B cell (primary cell): ENCODE results near the gene FBN2. TPM values are rescaled to one million over a fixed set of nuclear protein-coding genes. Genes with fewer than 3 reads are reported as not detected.

ENCODE experiments used
- ATAC-seq: fragments of 200-7000 bp; cut with Tn5 transposase; one replicate; pipeline ENCODE4 v1.10.0; 2021; ENCODE audit warnings: low read depth, mild to moderate bottlenecking, moderate number of reproducible peaks, moderate library complexity
- CTCF ChIA-PET: fragments of 350-600 bp; sonication (Branson Sonifier 250); formaldehyde crosslinking; loops from one replicate; lab custom pipeline; 2021; ENCODE audit warnings: antibody characterized with exemption, inconsistent platforms; lab: Charles Lee
- POLR2A ChIA-PET: fragments of 350-600 bp; sonication (Branson Sonifier 250); formaldehyde crosslinking; loops from one replicate; lab custom pipeline; 2021; ENCODE audit warnings: antibody characterized with exemption; lab: Charles Lee
- DNase-seq: peaks from one replicate; pipeline ENCODE4 v3.0.0; 2013
- H2AFZ ChIP-seq: 2 replicates; pipeline ENCODE4 v1.6.1; 2012; ENCODE audit warnings: mild to moderate bottlenecking, low read depth, low read length; ENCODE audit not compliant: insufficient read depth, poor library complexity, severe bottlenecking
- H3K27ac ChIP-seq, 2 donors: 1 replicate in 1 of 2; 2 replicates in 1 of 2; pipeline ENCODE4 v1.5.1; 2012 to 2013; ENCODE audit warnings: low read length in 2 of 2, mild to moderate bottlenecking in 2 of 2, moderate library complexity in 1 of 2
- H3K27me3 ChIP-seq, 4 experiments: fragments of 200-600 bp in 1 of 4; sonication (generic) in 1 of 4; replicated peaks in 1 of 4; 1 replicate in 2 of 4; 2 replicates in 2 of 4; pipeline versions ENCODE4 v1.6.1 to v1.7.0; 2013 to 2016; ENCODE audit warnings: low read length in 3 of 4, mild to moderate bottlenecking in 2 of 4, mixed read lengths in 1 of 4, moderate library complexity in 1 of 4; ENCODE audit not compliant: insufficient read depth in 4 of 4, control insufficient read depth in 3 of 4; ENCODE audit errors: control extremely low read depth in 1 of 4
- H3K36me3 ChIP-seq, 2 experiments: replicated peaks in 1 of 2; 1 replicate in 1 of 2; 2 replicates in 1 of 2; pipeline versions ENCODE4 v1.6.1 to v1.7.1; 2013; ENCODE audit warnings: low read length in 1 of 2; ENCODE audit not compliant: insufficient read depth in 2 of 2, control insufficient read depth in 1 of 2; ENCODE audit errors: control extremely low read depth in 1 of 2, extremely low read depth in 1 of 2
- H3K4me1 ChIP-seq, 2 donors: fragments of 200-600 bp in 1 of 2; sonication (generic) in 1 of 2; 1 replicate in 1 of 2; 2 replicates in 1 of 2; pipeline versions ENCODE4 v1.5.1 to v1.6.1; 2013 to 2017; ENCODE audit warnings: low read length in 2 of 2; ENCODE audit not compliant: control insufficient read depth in 2 of 2, insufficient read depth in 2 of 2
- H3K4me2 ChIP-seq: replicated peaks from 2 replicates; pipeline ENCODE3; 2012; ENCODE audit warnings: mild to moderate bottlenecking, low read depth, low read length; ENCODE audit not compliant: poor library complexity, severe bottlenecking
- H3K4me3 ChIP-seq, 5 experiments: fragments of 200-600 bp in 1 of 5; sonication (generic) in 1 of 5; 1 replicate in 3 of 5; 2 replicates in 2 of 5; pipeline versions ENCODE4 v1.5.1 to v1.7.0; 2011 to 2016; ENCODE audit warnings: low read length in 4 of 5, mild to moderate bottlenecking in 4 of 5, low read depth in 2 of 5, control low read depth in 1 of 5, moderate library complexity in 1 of 5; ENCODE audit not compliant: insufficient read depth in 1 of 5; ENCODE audit errors: control extremely low read depth in 1 of 5, extremely low read depth in 1 of 5
- H3K79me2 ChIP-seq: fragments of 200-600 bp; sonication (generic); one replicate; pipeline ENCODE4 v1.6.0; 2016; ENCODE audit warnings: low read length; ENCODE audit not compliant: control insufficient read depth, insufficient read depth
- H3K9ac ChIP-seq: fragments of 200-600 bp; sonication (generic); 2 replicates; pipeline ENCODE4 v1.6.1; 2017; ENCODE audit warnings: mild to moderate bottlenecking, low read length, moderate library complexity
- H3K9me3 ChIP-seq, 3 donors: one replicate each; pipeline versions ENCODE4 v1.6.1 to v1.7.1; 2013; ENCODE audit warnings: low read length in 2 of 3; ENCODE audit not compliant: control insufficient read depth in 2 of 3, insufficient read depth in 1 of 3; ENCODE audit errors: control extremely low read depth in 1 of 3
- H4K20me1 ChIP-seq: 2 replicates; pipeline ENCODE4 v1.6.0; 2012; ENCODE audit warnings: mild to moderate bottlenecking, low read length; ENCODE audit not compliant: insufficient read depth, control insufficient read depth, poor library complexity, severe bottlenecking
- H3K27ac Mint-ChIP-seq: one replicate; pipeline ENCODE4 v1.8.0; 2021; ENCODE audit warnings: mixed read lengths
- H3K27me3 Mint-ChIP-seq: one replicate; pipeline ENCODE4 v1.8.0; 2021; ENCODE audit warnings: mixed read lengths
- H3K4me1 Mint-ChIP-seq: one replicate; pipeline ENCODE4 v1.8.0; 2021; ENCODE audit warnings: mixed read lengths
- H3K4me3 Mint-ChIP-seq: one replicate; pipeline ENCODE4 v1.8.0; 2021; ENCODE audit warnings: mixed read lengths
- H3K9me3 Mint-ChIP-seq: one replicate; pipeline ENCODE4 v1.8.0; 2022; ENCODE audit warnings: mixed read lengths; ENCODE audit not compliant: insufficient read depth
- CTCF ChIP-seq: fragments of 200-600 bp; IDR thresholded peaks from one replicate; pipeline ENCODE4 v1.8.0; 2022; ENCODE audit warnings: antibody characterized with exemption, mild to moderate bottlenecking
- EZH2 ChIP-seq: IDR thresholded peaks from 2 replicates; pipeline ENCODE4 v1.6.1; 2012; ENCODE audit warnings: borderline replicate concordance, low read depth, mild to moderate bottlenecking, moderate library complexity, low read length; ENCODE audit not compliant: insufficient read depth, poor library complexity, severe bottlenecking
- WGBS: methylation state at CpG from one replicate; pipeline ENCODE4 v1.1.5; 2013; ENCODE audit warnings: missing lambda C conversion rate; ENCODE audit not compliant: insufficient coverage; 5-methylcytosine and 5-hydroxymethylcytosine counted together
- intact Hi-C: fragments of 100-400 bp; cut with micrococcal nuclease; formaldehyde crosslinking; loops from one replicate; pipeline ENCODE4 v1.10.0; 2022
- polyA plus RNA-seq: library from polyadenylated mRNA; depleted of rRNA; stranded (reverse); fragments of >200 nt; gene quantifications from 2 replicates; pipeline ENCODE4 v1.2.3, GENCODE V29; 2012
- total RNA-seq, 2 donors: library from RNA; stranded (reverse); fragments of 120-200 nt in 1 of 2; gene quantifications; 1 replicate in 1 of 2; 2 replicates in 1 of 2; pipeline versions ENCODE4 v1.2.3 to v1.2.4, GENCODE V29; 2013 to 2022

Gene FBN2
- total and polyA plus RNA-seq, 2 donors (not counting 1 experiment from before 2014, with no cell fraction given), result 0.03 TPM; not detected in 1

GRCh38 chr5:128436749-128437188 lies 101.3 kb downstream of the FBN2 start:
- ChIA-PET POLR2A (no interaction called here), CTCF (no interaction called here)
- no peak overlapping the region for H3K4me3 Mint-ChIP-seq
- Histone ChIP-seq H3K27ac (no peak overlapping the region), H3K9me3 (no peaks in the 10 kb centered on the region), H3K36me3 (no peaks in the 10 kb centered on the region), H3K4me3 (no peak overlapping the region), H3K9ac (no peak overlapping the region), H3K79me2 (no peaks in the 10 kb centered on the region), H2AFZ (no peak overlapping the region), H3K4me2 (no peak overlapping the region), H3K27me3 (no peaks in the 10 kb centered on the region), H3K4me1 (no peaks in the 10 kb centered on the region), H4K20me1 (no peaks in the 10 kb centered on the region)
- intact Hi-C loops, result no loop called here
- H3K9me3 Mint-ChIP-seq, result no peaks in the 10 kb centered on the region
- 92% methylated on average over 3 of the region's 4 CpGs for WGBS
- H3K4me1 Mint-ChIP-seq, result no peaks in the 10 kb centered on the region
- no peak overlapping the region for H3K27ac Mint-ChIP-seq
- no peaks in the 10 kb centered on the region for H3K27me3 Mint-ChIP-seq
- DNase-seq, result no peak
- no peak for ATAC-seq
- TF ChIP-seq EZH2 (no peak), CTCF (no peak)

GRCh38 chr5:128435861-128436260 lies 102.2 kb downstream of the FBN2 start:
- no peaks in the 10 kb centered on the region for H3K9me3 ChIP-seq
- WGBS, result 85% methylated on average over 4 of the region's 4 CpGs
- Mint-ChIP-seq H3K4me3 (no peak overlapping the region), H3K4me1 (no peaks in the 10 kb centered on the region), H3K27ac (no peak overlapping the region), H3K27me3 (no peaks in the 10 kb centered on the region), H3K9me3 (no peaks in the 10 kb centered on the region)
- DNase-seq (no peak), ATAC-seq (no peak)
- H3K4me2 ChIP-seq, result no peak overlapping the region
- H3K4me1 ChIP-seq, result no peaks in the 10 kb centered on the region
- TF ChIP-seq CTCF, result no peak
- TF ChIP-seq EZH2, result no peak
- no peak overlapping the region for H2AFZ ChIP-seq
- H3K27ac ChIP-seq, result no peak overlapping the region
- ChIA-PET CTCF (no interaction called here), POLR2A (no interaction called here)
- no peak overlapping the region for H3K9ac ChIP-seq
- H3K27me3 ChIP-seq, result no peaks in the 10 kb centered on the region
- no peaks in the 10 kb centered on the region for H3K79me2 ChIP-seq
- intact Hi-C loops, result no loop called here
- no peaks in the 10 kb centered on the region for H4K20me1 ChIP-seq
- H3K4me3 ChIP-seq, result no peak overlapping the region
- H3K36me3 ChIP-seq, result no peaks in the 10 kb centered on the region
